ENCODE measurements around the gene HOXC13.

The HOXC13 gene

GRCh38 chr12:53958128-53958527 lies 19.5 kb downstream of the HOXC13 start:
- Histone ChIP-seq H3K9me3 (ENCODE audit: control insufficient read depth, insufficient read depth, low read depth, low read length) (no peaks in the 10 kb centered on the region), H3K36me3 (ENCODE audit: control insufficient read depth, insufficient read depth, low read length) (no peaks in the 10 kb centered on the region), H3K27me3 (ENCODE audit: control insufficient read depth, insufficient read depth, low read length) (peaks cover 100% of the 10 kb centered on the region), H3K4me3 (ENCODE audit: low read depth, low read length) (no peak overlapping the region), H3K9ac (ENCODE audit: low read length) (no peak overlapping the region), H3K27ac (ENCODE audit: low read depth, low read length) (no peak overlapping the region), H3K4me1 (ENCODE audit: control insufficient read depth, insufficient read depth, low read length) (no peaks in the 10 kb centered on the region; the same call in 1 of the 2 replicates)

GRCh38 chr12:53959314-53959713 lies 20.7 kb downstream of the HOXC13 start:
- H3K9ac ChIP-seq (ENCODE audit: low read length), result no peak overlapping the region
- no peak overlapping the region for H3K4me3 ChIP-seq (ENCODE audit: low read depth, low read length)
- H3K27ac ChIP-seq (ENCODE audit: low read depth, low read length), result no peak overlapping the region
- no peaks in the 10 kb centered on the region for H3K9me3 ChIP-seq (ENCODE audit: control insufficient read depth, insufficient read depth, low read depth, low read length)
- H3K4me1 ChIP-seq (ENCODE audit: control insufficient read depth, insufficient read depth, low read length), result no peaks in the 10 kb centered on the region
- peaks cover 100% of the 10 kb centered on the region for H3K27me3 ChIP-seq (ENCODE audit: control insufficient read depth, insufficient read depth, low read length)
- no peaks in the 10 kb centered on the region for H3K36me3 ChIP-seq (ENCODE audit: control insufficient read depth, insufficient read depth, low read length)

- H3K27ac ChIP-seq (ENCODE audit: low read depth, low read length), result no peak overlapping the region
- H3K9me3 ChIP-seq (ENCODE audit: control insufficient read depth, insufficient read depth, low read depth, low read length), result no peaks in the 10 kb centered on the region
- no peak overlapping the region for H3K4me3 ChIP-seq (ENCODE audit: low read depth, low read length)
- H3K4me1 ChIP-seq (ENCODE audit: control insufficient read depth, insufficient read depth, low read length), result no peaks in the 10 kb centered on the region
- H3K9ac ChIP-seq (ENCODE audit: low read length), result no peak overlapping the region
- no peaks in the 10 kb centered on the region for H3K36me3 ChIP-seq (ENCODE audit: control insufficient read depth, insufficient read depth, low read length)
- peaks cover 100% of the 10 kb centered on the region for H3K27me3 ChIP-seq (ENCODE audit: control insufficient read depth, insufficient read depth, low read length)
These were observed 21.8 kb downstream of the HOXC13 start for GRCh38 chr12:53960187-53961024.

- 0 out of 2 replicates have a peak overlapping the region, but pooled peaks have one; percentile 20 for H3K4me3 ChIP-seq (ENCODE audit: low read depth, low read length)
- no peaks in the 10 kb centered on the region for H3K4me1 ChIP-seq (ENCODE audit: control insufficient read depth, insufficient read depth, low read length)
- no peaks in the 10 kb centered on the region for H3K9me3 ChIP-seq (ENCODE audit: control insufficient read depth, insufficient read depth, low read depth, low read length)
These were observed 22.6 kb downstream of the HOXC13 start for GRCh38 chr12:53961025-53961761.

GRCh38 chr12:53963005-53963404 lies 24.4 kb downstream of the HOXC13 start:
- no peak overlapping the region for H3K27ac ChIP-seq (ENCODE audit: low read depth, low read length)
- H3K27me3 ChIP-seq (ENCODE audit: control insufficient read depth, insufficient read depth, low read length), result peaks cover 100% of the 10 kb centered on the region

More at GRCh38 chr12:53961025-53961761, 22.6 kb downstream of the HOXC13 start:
- Histone ChIP-seq H3K27me3 (ENCODE audit: control insufficient read depth, insufficient read depth, low read length) (peaks cover 100% of the 10 kb centered on the region), H3K9ac (ENCODE audit: low read length) (no peak overlapping the region), H3K36me3 (ENCODE audit: control insufficient read depth, insufficient read depth, low read length) (no peaks in the 10 kb centered on the region), H3K27ac (ENCODE audit: low read depth, low read length) (no peak overlapping the region)

GRCh38 chr12:53963434-53964314 lies 25.0 kb downstream of the HOXC13 start:
- H3K36me3 ChIP-seq (ENCODE audit: control insufficient read depth, insufficient read depth, low read length), result no peaks in the 10 kb centered on the region
- H3K9ac ChIP-seq (ENCODE audit: low read length), result no peak overlapping the region
- H3K4me1 ChIP-seq (ENCODE audit: control insufficient read depth, insufficient read depth, low read length), result 0 out of 2 replicates have a peak, but pooled peaks cover 3% of the 10 kb centered on the region
- no peaks in the 10 kb centered on the region for H3K9me3 ChIP-seq (ENCODE audit: control insufficient read depth, insufficient read depth, low read depth, low read length)
- peaks cover 100% of the 10 kb centered on the region for H3K27me3 ChIP-seq (ENCODE audit: control insufficient read depth, insufficient read depth, low read length)
- H3K4me3 ChIP-seq (ENCODE audit: low read depth, low read length), result no peak overlapping the region
- H3K27ac ChIP-seq (ENCODE audit: low read depth, low read length), result no peak overlapping the region

More at GRCh38 chr12:53963005-53963404, 24.4 kb downstream of the HOXC13 start:
- H3K36me3 ChIP-seq (ENCODE audit: control insufficient read depth, insufficient read depth, low read length), result no peaks in the 10 kb centered on the region
- no peak overlapping the region for H3K9ac ChIP-seq (ENCODE audit: low read length)
- H3K4me3 ChIP-seq (ENCODE audit: low read depth, low read length), result no peak overlapping the region
- no peaks in the 10 kb centered on the region for H3K9me3 ChIP-seq (ENCODE audit: control insufficient read depth, insufficient read depth, low read depth, low read length)
- 0 out of 2 replicates have a peak, but pooled peaks cover 3% of the 10 kb centered on the region for H3K4me1 ChIP-seq (ENCODE audit: control insufficient read depth, insufficient read depth, low read length)

- H3K4me1 ChIP-seq (ENCODE audit: control insufficient read depth, insufficient read depth, low read length), result 0 out of 2 replicates have a peak, but pooled peaks cover 3% of the 10 kb centered on the region
- no peaks in the 10 kb centered on the region for H3K9me3 ChIP-seq (ENCODE audit: control insufficient read depth, insufficient read depth, low read depth, low read length)
- H3K27ac ChIP-seq (ENCODE audit: low read depth, low read length), result no peak overlapping the region
- H3K9ac ChIP-seq (ENCODE audit: low read length), result no peak overlapping the region
- peaks cover 100% of the 10 kb centered on the region for H3K27me3 ChIP-seq (ENCODE audit: control insufficient read depth, insufficient read depth, low read length)
- H3K4me3 ChIP-seq (ENCODE audit: low read depth, low read length), result no peak overlapping the region
- H3K36me3 ChIP-seq (ENCODE audit: control insufficient read depth, insufficient read depth, low read length), result no peaks in the 10 kb centered on the region
These were observed 25.7 kb downstream of the HOXC13 start for GRCh38 chr12:53964315-53964713.

GRCh38 chr12:53965281-53966084 lies 26.9 kb downstream of the HOXC13 start:
- Histone ChIP-seq H3K9ac (ENCODE audit: low read length) (no peak overlapping the region), H3K4me3 (ENCODE audit: low read depth, low read length) (peak overlapping the region; percentile 27; the same call in 1 of the 2 replicates), H3K27me3 (ENCODE audit: control insufficient read depth, insufficient read depth, low read length) (peaks cover 100% of the 10 kb centered on the region)

GRCh38 chr12:53966085-53966384 lies 27.4 kb downstream of the HOXC13 start:
- no peak overlapping the region for H3K27ac ChIP-seq (ENCODE audit: low read depth, low read length)
- peaks cover 100% of the 10 kb centered on the region for H3K27me3 ChIP-seq (ENCODE audit: control insufficient read depth, insufficient read depth, low read length)
- peak overlapping the region; percentile 27 for H3K4me3 ChIP-seq (ENCODE audit: low read depth, low read length)
- no peak overlapping the region for H3K9ac ChIP-seq (ENCODE audit: low read length)
- no peaks in the 10 kb centered on the region for H3K36me3 ChIP-seq (ENCODE audit: control insufficient read depth, insufficient read depth, low read length)
- H3K4me1 ChIP-seq (ENCODE audit: control insufficient read depth, insufficient read depth, low read length), result 0 out of 2 replicates have a peak, but pooled peaks cover 3% of the 10 kb centered on the region
- H3K9me3 ChIP-seq (ENCODE audit: control insufficient read depth, insufficient read depth, low read depth, low read length), result no peaks in the 10 kb centered on the region

More at GRCh38 chr12:53965281-53966084, 26.9 kb downstream of the HOXC13 start:
- no peaks in the 10 kb centered on the region for H3K9me3 ChIP-seq (ENCODE audit: control insufficient read depth, insufficient read depth, low read depth, low read length)
- H3K4me1 ChIP-seq (ENCODE audit: control insufficient read depth, insufficient read depth, low read length), result 0 out of 2 replicates have a peak, but pooled peaks cover 3% of the 10 kb centered on the region
- no peaks in the 10 kb centered on the region for H3K36me3 ChIP-seq (ENCODE audit: control insufficient read depth, insufficient read depth, low read length)
- H3K27ac ChIP-seq (ENCODE audit: low read depth, low read length), result no peak overlapping the region
